ENCODE measurements around the gene ZBTB20.

Gene ZBTB20

DNA sequence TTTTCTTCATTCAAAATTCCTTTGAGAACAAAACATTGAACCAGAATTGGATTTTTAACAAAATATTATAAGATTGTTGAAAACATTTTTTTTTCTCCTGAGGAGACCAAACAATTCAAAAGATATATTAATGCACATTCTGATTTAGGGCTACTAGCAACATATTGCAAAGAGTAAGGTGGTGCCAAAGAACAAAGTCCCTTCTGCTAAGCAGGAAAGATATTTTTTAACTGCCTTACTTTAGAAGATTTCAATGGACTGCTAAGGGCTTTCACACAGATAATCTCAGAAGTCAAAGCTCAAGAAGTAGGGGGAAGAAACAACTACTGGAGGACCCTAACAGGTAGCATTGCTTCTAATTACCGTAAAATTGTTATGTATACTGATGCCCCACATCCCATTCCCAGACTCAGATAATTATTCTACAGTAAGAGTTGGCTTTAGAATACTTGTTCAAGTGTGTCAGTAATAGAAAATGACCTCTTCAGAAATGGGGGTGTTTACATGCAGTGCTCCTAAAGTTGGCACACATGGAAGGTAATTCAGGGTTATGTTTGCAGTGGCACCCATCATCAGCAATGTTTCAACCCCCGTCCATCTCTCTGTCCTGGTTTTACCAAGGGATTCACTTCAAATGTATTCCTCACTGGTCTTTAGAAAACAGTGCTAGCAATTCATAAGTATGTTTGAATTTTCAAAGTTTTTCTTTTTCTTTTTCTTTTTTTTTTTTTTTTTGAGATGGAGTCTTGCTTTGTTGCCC, 354.7 kb downstream of the ZBTB20 start:
- no peak for TF ChIP-seq SIN3A (IDR thresholded peaks at IDR 0.05; ENCODE audit: borderline replicate concordance, insufficient read depth, low read length)
- TF ChIP-seq TAF1 (IDR thresholded peaks at IDR 0.05; ENCODE audit: borderline replicate concordance, insufficient read depth, low read length): no peak
- TF ChIP-seq, protein P1, sequence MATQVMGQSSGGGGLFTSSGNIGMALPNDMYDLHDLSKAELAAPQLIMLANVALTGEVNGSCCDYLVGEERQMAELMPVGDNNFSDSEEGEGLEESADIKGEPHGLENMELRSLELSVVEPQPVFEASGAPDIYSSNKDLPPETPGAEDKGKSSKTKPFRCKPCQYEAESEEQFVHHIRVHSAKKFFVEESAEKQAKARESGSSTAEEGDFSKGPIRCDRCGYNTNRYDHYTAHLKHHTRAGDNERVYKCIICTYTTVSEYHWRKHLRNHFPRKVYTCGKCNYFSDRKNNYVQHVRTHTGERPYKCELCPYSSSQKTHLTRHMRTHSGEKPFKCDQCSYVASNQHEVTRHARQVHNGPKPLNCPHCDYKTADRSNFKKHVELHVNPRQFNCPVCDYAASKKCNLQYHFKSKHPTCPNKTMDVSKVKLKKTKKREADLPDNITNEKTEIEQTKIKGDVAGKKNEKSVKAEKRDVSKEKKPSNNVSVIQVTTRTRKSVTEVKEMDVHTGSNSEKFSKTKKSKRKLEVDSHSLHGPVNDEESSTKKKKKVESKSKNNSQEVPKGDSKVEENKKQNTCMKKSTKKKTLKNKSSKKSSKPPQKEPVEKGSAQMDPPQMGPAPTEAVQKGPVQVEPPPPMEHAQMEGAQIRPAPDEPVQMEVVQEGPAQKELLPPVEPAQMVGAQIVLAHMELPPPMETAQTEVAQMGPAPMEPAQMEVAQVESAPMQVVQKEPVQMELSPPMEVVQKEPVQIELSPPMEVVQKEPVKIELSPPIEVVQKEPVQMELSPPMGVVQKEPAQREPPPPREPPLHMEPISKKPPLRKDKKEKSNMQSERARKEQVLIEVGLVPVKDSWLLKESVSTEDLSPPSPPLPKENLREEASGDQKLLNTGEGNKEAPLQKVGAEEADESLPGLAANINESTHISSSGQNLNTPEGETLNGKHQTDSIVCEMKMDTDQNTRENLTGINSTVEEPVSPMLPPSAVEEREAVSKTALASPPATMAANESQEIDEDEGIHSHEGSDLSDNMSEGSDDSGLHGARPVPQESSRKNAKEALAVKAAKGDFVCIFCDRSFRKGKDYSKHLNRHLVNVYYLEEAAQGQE (IDR thresholded peaks at IDR 0.05; ENCODE audit: insufficient read depth in 1 of 2, low read depth in 2 of 2, low read length in 2 of 2): no peak
- no peak for TF ChIP-seq POLR2AphosphoS5 (IDR thresholded peaks at IDR 0.05; ENCODE audit: low read depth, low read length)
- no peak for TF ChIP-seq FOXP2 (optimal IDR thresholded peaks at IDR 0.05; ENCODE audit: borderline replicate concordance, extremely low read depth, extremely low read length, insufficient read depth)

DNA sequence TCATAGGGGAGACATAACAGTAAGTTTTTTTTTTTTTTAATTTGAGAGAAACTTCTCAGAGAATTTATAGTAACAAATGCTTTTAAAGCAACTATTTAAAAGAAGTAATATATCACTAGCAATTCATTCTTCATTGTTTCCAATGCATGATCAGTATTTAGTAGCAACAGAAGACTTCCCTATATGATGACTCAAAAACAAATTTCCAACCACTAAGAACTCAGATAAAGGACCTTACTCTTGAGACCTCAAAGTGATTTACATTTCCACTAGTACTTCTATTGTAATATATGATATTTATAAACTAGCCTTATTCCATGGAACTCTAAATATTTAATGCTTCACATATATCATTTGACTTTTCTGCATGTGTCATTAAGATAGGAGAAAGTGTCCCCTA, 356.3 kb downstream of the ZBTB20 start:
- TF ChIP-seq, protein P1 (IDR thresholded peaks at IDR 0.05; ENCODE audit: insufficient read depth in 1 of 2, low read depth in 2 of 2, low read length in 2 of 2): no peak
- TF ChIP-seq SIN3A (IDR thresholded peaks at IDR 0.05; ENCODE audit: borderline replicate concordance, insufficient read depth, low read length) (no peak), FOXP2 (optimal IDR thresholded peaks at IDR 0.05; ENCODE audit: borderline replicate concordance, extremely low read depth, extremely low read length, insufficient read depth) (no peak), POLR2AphosphoS5 (IDR thresholded peaks at IDR 0.05; ENCODE audit: low read depth, low read length) (no peak), TAF1 (IDR thresholded peaks at IDR 0.05; ENCODE audit: borderline replicate concordance, insufficient read depth, low read length) (no peak)

GRCh38 chr3:114789803-114790202, 357.3 kb downstream of the ZBTB20 start:
- TF ChIP-seq, protein P1 (IDR thresholded peaks at IDR 0.05; ENCODE audit: insufficient read depth in 1 of 2, low read depth in 2 of 2, low read length in 2 of 2): no peak
- TF ChIP-seq POLR2AphosphoS5 (IDR thresholded peaks at IDR 0.05; ENCODE audit: low read depth, low read length): no peak
- no peak for TF ChIP-seq SIN3A (IDR thresholded peaks at IDR 0.05; ENCODE audit: borderline replicate concordance, insufficient read depth, low read length)
- TF ChIP-seq TAF1 (IDR thresholded peaks at IDR 0.05; ENCODE audit: borderline replicate concordance, insufficient read depth, low read length): no peak
- no peak for TF ChIP-seq FOXP2 (optimal IDR thresholded peaks at IDR 0.05; ENCODE audit: borderline replicate concordance, extremely low read depth, extremely low read length, insufficient read depth)

DNA sequence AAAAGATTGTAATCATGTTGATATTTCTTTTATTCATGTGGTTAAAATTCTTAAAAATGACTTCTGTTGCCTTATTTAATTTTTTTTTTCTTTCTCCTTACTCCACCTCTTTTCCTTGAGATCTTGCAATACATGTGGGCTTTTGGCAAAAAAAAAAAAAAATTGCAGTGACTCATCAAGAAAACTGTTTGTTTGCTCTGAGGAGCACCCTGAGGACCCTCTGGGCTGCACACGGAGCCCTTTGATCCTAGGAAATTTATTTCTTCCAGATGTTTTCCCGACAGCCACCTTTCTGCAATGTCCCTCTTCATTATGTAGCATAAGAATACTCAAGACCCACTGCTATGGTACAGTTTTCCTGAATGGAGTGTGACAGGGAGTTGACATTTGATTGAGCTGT, 371.7 kb downstream of the ZBTB20 start:
- TF ChIP-seq, protein P1 (IDR thresholded peaks at IDR 0.05; ENCODE audit: insufficient read depth in 1 of 2, low read depth in 2 of 2, low read length in 2 of 2): no peak
- TF ChIP-seq SIN3A (IDR thresholded peaks at IDR 0.05; ENCODE audit: borderline replicate concordance, insufficient read depth, low read length) (no peak), TAF1 (IDR thresholded peaks at IDR 0.05; ENCODE audit: borderline replicate concordance, insufficient read depth, low read length) (no peak), POLR2AphosphoS5 (IDR thresholded peaks at IDR 0.05; ENCODE audit: low read depth, low read length) (no peak), FOXP2 (optimal IDR thresholded peaks at IDR 0.05; ENCODE audit: borderline replicate concordance, extremely low read depth, extremely low read length, insufficient read depth) (no peak)
